Dermis blood vessel endothelial cell (primary cell): ENCODE results near the gene SORCS3. TPM values are rescaled to one million over a fixed set of nuclear protein-coding genes. Genes with fewer than 3 reads are reported as not detected.

Experiments
- DNase-seq: peaks from one replicate; pipeline ENCODE4 v3.0.0; 2010
- total RNA-seq: library from RNA; depleted of rRNA; stranded (reverse); fragments of >200 nt; gene quantifications from 2 replicates; pipeline ENCODE4 v1.2.3, GENCODE V29; 2014

Gene SORCS3
- total RNA-seq, 1 donor from 2014 or later = not detected

DNA sequence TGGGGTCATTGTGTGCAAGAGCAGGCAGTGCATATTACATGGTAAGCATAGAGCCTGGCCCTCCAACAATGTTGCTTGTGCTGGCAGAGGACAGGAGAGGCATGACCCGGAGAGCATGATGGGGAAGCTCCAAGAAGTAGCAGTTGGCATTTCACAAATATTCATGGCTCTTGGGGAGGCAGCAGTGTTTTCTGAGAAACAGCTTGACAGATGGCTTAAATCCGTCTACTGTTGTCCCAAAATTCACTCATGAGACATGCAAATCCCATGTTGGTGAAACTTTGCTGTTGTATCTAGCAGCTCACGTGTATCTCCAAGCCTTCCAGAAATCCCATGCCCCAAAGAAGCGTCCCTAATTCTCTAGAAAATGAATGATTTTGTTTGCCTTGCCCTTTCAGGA, 487.0 kb downstream of the SORCS3 start:
- no peak for DNase-seq

DNA sequence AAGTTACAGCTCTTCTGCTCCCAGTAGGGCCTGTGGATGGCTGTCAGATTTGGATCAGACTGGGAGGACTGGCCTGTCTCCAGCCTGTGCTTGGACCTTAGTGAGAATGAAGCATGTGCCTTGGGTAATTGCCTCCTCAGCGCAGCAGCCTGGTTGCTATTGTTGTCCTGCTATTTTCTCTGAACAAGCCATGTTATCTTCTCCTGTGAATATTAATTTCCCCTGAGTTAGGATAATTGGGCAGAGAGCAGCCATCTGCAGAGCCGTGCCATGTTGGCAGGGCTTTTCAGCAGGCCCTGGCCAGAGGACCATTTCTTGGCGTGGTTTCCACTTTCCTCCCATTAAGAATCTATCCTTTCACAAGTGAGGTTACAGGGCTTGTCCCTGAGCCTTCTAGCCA, 497.3 kb downstream of the SORCS3 start:
- no peak for DNase-seq

DNA sequence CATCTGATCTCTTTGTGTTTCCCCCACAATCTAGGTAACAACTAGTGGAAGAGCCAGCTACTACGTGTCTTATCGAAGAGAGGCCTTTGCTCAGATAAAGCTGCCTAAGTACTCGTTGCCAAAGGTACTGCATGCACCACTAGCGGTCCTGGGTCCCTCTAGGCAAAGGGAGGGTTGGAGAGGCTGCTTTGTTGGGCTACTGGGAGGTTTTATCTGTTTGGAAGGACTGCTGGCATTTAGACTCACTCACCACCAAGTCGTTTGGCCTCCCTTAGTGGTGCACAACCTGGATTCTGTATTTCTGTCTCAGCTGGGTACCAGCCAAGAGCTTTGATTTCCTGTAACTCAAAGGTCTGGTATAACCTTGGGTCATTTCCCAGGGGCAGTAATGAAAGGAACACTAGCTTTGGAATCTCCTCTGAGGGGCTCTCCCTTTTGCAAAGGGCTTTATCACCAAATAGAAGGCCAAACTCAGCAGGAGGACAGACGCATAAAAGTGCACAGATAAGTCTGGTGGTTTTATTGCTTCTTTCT, 498.3 kb downstream of the SORCS3 start:
- no peak for DNase-seq

DNA sequence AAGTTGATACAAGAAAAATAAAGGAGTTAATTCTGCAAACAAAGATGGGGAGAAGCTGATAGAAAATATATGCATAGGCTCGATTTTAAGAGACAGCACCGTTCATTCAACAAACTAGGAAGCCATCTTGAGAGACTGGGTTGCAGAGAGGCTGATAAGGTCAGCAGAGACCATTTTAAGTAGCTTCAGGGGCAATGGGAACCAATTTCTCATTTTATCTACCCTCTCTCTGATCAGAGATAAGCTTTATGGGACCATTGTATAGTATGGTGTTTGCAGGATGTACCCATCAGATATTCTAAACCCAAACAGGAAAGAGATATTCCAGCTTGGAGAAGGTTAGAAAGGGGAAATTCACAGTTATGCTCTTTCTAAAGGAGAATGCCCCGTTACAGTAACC, 499.5 kb downstream of the SORCS3 start:
- DNase-seq = no peak

DNA sequence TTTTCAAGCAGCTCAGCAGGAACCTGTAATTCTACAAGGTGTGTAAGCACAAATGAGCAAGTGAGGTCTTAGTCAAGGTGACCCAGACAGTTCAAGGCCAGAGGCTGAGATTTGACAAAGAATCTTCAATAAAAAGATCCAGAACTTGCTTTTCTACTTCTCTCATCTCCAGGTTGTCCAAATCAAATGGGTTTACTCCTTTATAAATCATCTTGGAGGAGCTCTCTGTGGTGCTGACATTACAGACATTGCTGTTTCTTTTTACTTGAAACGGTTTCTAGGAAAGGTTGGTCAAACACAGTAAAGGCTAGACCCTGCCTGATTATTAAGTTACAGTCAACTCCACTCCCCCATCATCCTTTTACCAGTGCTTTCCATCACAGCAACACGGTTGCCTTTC, 504.6 kb downstream of the SORCS3 start:
- no peak for DNase-seq

DNA sequence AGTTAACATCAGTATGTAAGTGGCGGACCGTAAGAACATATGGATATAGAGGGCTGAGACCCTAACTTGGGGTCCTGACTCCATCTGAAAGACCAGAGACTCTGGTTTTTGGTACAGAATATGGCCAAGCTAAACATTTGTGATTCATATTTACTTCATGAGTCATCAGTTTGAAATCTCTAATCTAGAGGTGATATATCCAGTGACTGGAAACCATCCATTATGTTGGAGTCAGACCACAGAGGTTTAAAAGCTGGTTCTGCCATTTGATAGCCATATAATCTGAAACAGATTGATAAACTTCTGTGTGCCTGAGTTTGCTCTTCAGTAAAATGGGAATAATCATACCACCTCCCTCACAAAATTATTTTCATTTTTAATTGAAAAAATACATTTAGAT, 505.3 kb downstream of the SORCS3 start:
- DNase-seq = no peak

DNA sequence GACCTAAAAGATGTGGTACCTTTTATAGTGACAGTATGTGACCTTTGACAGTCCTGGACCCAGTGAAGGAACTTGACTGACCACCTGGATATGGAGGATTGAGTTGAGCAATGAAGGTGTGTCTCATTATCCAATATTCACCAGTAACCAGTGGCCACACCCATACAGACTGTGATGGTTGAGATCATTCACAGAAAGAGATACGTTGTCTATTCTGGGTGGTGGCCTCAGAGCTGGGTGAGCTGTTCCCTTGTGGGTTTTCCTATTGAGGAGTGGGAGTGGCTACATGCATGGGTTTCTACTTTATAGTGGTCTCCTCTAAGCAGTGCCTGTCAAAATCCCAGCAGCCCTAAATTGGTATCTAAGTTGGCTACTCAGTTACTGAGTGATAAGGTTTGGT, 507.4 kb downstream of the SORCS3 start:
- no peak for DNase-seq

DNA sequence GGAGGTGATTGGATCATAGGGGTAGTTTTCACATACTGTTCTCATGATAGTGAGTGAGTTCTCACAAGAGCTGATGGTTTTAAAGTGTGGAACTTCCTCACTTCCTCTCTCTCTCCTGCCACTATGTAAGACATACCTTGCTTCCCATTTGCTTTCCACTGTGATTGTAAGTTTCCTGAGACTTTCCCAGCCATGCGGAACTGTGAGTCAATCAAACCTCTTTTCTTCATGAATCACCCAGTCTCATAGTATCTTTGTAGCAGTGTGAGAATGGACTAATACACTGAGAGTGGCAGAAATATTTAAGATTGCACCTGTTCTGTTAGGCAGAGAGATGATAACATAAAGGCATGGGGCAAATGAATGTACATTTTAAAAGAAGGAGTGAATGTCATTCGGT, 507.8 kb downstream of the SORCS3 start:
- no peak for DNase-seq

DNA sequence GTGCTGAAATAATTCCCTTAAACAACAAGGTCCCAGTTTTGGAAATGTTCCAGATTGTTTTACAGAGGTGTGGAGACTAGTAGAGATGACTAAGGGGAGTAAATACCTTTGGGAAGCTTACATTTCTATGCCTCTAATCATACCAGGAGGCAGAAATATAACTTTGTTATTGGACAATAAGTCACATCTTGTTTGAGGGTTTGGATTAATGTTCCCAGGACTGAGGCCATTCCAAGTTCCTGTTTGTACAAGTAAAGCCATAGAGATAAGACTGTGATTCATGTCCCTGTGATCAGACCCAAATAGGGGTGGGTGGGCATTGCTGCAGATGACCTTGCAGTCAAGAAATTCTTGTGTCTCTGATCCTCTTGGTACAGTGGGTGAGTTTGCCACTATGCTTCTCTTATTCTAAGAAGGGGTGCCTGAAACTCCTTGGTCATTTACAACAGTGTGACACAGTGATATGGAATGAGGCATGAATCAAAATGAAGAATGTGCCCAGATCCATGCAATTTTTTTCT, 508.3 kb downstream of the SORCS3 start:
- no peak for DNase-seq

DNA sequence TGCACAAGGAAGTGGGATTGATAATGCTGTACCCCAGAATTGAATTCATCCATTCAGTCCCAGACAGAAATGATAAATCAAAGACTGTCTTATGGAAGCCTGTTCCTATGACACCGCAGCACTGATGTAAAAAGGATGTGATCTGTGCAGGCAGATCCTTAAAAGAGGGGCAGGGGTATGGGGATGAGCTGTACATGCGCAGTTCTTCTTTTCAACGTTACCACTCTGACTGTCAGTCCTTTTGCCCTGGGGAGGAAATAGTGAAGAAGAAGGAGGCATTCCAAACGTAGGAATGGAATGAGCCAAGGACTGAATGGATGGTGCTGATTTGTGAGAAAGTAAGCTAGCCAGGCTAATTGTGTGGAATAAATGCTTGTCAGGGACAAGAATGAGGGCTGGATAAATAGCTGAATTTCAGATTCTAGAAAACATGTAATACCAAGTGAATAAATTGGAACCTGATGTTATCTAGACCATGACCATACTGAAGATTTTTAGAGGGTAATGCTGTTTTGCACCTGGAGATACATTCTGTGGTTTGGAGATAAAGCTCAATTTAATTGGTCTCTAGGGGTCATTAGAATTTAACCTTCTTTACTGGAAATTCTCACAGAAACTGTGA, 509.3 kb downstream of the SORCS3 start:
- DNase-seq = no peak

DNA sequence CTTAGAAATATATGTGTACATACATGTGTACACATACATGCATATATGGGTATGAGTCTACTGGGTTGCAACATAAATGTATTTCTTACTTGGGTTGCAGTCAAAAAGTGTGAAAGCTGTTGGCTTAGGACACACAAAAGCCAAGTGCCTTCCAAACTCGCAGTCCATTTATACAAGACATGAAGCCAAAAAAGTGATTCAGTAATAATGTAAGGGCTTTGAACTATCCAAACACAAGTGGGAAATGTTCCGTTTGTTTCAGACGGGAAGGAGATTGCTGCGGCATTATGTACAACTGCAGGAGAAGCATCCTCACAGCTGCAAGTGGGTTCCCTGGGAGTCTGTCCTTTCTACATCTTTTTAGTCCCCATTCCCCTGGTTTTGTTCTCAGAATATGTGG, 513.6 kb downstream of the SORCS3 start:
- no peak for DNase-seq

DNA sequence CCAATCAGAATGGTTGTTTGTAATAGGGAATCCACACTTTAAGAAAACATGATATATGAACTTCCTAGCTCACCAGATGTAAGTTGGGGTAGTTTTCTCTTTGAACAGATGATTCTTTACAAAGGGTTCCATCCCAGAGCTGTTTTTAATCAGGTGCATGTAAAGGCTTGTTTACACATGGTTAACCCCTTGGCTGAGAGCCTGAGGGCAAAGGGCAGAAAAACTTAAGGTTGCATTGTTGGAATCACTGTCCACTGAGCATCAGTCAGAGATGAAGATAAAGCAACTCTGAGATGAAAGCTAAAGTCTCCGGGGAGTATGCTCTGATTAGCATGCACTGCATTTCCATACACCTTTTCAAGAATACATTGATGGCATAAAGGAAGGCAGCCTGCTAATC, 518.2 kb downstream of the SORCS3 start:
- no peak for DNase-seq

DNA sequence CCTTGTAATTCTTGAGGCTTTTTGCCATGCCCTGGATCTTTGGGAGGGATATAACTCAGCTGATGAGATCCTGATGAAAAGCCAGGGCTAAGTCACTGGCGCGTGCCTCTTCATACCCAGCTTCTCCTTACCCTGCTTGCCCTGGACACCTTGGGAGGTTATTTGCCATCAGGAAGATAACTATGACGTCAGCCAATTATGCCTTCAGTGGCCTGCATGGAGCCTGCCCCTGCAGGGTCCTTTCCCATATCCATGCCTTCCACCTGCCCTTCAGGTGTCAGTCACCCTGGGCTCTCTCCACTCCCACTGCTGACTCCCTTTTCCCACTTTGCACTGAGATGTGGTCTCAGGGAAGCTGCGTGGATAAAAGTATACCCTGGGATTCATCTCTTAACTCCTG, 520.1 kb downstream of the SORCS3 start:
- DNase-seq = no peak

DNA sequence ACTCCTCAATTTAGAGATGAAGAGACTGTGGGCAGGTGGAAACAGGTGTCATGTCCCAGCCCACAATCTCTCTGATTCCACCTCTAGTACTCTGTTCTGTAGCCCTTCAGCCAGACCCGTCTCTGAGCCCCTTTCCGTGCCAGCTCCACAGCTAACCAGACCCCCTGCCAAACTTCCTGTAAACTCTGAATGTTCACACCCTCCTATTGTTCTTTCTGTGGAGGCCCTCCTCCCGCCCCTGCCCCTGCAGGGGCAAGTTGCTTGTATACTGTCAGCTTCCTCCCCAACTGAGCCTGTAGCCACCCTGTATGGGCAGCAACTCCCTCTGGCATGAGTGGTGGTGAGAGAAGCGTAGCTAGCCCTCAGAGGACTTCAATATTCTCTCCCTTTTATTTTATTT, 520.7 kb downstream of the SORCS3 start:
- no peak for DNase-seq

DNA sequence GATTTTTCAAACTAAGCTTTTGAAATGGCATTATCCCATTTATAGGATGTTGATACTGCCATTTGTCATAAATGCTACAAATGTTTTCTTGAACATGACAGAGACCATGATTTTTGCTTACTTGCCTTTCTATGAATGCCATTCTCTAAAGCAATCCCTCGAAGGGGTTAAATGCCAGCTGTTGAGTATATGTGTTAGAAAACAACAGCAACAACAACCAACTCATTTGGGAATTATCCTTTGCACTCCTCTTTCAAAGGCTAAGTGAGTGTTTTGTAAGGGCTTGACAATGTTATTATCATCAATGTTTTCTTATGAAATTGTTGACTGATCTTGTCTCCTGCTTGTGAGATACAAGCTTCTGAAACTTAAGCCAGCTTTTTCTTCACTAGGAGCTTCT, 529.4 kb downstream of the SORCS3 start:
- DNase-seq = no peak

DNA sequence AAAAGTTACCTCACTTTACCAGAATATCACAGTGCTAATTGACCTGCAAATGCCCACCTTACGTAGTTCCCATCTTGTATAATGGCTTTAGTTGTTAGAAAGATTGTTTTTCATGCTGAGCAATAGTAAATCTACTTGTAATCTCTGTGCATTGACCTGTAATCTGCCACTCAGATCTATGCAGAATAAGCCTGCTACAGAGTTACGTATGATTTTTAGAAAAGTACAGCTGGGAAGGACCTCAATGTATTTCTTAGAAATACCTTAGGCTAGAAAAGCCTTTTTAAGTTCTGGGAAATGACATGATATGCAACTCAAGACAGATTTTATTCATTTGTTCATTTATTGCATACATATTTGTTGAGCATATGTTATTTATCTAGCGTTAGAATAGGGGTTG, 530.9 kb downstream of the SORCS3 start:
- DNase-seq = no peak

DNA sequence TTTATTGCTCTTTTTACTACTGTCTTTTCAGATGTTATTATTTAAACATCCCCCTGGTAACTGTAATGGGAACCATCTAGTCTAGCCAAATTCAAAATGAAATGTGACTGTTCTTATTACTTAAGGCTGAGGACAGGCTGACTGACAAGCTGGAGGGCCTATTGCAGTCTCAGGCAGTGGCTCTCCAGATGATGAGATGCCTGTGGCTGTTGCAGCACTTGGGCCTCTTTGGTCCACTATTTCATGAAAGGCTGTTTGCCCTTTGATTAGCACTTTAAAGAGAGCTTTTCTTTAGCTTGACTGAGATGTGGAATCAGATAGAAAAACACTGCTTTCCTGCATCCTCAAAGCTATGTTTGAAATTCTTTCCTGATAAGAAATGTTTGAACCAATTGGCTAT, 540.5 kb downstream of the SORCS3 start:
- DNase-seq = no peak

DNA sequence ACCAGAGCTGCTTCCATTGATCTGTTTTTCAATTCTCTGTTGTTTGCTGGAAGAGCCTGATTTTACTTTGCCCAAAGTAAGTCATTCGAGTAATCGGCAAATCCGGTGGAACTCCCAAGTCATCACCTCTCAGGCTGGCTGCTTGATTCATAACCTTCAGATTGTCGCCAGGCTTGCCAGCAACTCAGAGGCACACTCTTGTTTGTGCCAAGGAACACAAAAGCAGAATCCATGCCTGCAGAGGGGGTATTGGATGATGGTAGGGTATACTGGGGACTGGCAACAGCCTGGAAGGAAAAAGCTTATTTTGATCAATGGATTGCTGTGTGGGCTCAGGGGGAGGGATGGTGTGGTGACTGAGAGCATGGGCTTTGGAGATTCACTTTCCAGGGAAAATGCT, 542.4 kb downstream of the SORCS3 start:
- DNase-seq = no peak

DNA sequence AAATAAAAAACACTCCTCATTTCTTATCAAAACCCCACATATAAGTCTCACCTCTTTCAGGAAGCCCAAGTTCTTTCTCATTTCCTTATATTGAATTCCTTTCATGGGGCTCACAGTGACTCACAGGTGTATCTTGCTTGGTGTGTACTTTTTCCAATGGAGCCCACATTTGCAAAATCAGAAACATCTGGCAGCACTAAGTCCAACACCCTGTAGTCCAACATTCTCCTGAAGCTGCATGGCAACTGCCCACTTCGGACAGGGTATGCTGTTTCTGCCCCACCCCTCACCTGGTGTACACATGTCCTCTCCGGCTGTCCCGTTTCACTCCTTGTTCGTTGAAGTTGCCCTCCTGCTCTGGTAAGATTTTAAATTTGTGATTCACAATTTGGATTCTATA, 544.1 kb downstream of the SORCS3 start:
- DNase-seq = no peak

DNA sequence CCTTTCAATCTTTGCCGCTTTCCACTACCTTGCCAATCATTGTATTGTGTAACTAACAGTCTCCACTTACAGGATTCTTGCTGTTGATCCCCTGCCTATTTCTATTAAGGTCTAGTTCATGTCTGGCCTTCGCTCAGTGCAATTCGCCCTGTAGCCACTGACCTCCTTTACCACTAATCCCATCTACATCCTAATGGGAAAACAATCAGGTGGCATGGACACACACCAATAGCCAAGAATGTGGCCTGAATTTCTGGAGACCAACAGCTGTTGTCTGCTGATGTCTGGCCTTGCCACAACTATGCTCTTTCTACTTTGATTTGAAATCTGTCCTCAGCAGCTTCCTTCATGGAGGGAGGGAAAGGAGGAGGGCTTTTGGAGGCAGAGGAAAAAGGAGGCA, 546.2 kb downstream of the SORCS3 start:
- DNase-seq = no peak

DNA sequence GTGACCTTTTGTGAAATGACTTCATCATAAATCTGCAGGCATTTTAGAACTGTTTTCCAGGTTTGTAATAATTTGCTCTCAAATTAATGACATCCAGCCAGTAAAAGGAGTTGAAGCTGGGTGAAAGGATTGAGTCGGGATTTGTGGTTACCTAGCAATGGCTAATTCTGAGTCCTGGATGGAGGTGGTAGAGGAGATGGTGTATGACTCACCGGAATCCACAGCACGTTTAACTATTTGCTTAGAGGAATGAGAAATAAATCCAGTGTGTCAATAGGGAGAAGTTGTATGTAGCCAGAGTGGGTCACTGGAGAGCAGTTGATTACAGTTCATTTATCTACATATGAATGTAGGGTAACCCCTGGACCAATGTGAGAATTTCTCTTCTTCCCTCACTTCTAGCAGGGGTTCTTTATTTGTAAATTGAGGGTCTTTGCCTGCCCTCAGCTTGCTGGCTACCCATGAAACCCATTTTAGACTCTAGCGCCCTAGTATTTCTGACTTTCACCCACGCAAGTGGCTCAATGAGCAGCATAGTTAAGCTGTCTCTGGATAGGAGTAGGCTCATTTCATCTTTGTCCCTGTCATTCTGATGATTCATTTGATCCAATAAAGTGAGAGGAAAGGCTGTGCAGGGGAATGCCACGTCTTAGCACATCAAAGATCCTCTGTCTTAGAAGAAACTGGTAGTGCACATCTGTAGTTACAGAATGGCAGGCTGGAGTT, 547.8 kb downstream of the SORCS3 start:
- no peak for DNase-seq

DNA sequence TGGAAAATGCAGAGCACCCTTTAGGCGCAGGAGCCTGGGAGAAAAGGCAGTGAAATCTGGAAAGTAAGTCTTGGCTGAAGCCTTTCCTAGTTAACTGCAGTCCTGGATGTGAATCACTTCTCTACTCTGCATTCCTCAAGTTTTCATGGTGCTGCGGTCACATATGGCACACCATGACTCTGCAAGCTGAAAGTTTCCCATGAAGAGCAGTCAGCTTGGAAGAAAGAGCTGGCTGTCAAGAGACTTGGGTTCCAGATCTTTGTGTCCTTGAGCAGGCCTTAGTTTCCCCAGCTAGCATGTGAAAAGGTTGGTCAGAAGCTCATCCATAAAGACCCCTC, 548.3 kb downstream of the SORCS3 start:
- DNase-seq = no peak

DNA sequence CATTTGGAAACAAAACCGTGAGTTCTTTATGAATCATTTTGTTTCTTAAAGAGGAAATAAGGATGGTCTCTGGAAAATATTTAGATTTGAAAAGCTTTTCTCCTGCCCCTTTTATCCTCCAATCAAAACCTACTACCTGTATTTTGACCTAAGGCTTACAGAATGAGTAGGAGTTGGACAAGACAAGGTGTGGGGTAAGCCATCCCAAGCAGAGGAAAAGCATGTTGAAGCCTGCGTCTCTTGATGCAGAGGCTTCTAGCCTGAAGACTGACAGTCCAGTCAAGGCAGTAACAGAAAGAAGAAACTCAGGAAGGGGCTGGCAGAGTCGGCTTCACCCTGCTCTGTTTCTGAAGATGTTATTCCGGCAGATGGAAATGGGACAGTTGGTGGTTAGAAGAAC, 551.1 kb downstream of the SORCS3 start:
- DNase-seq = no peak

DNA sequence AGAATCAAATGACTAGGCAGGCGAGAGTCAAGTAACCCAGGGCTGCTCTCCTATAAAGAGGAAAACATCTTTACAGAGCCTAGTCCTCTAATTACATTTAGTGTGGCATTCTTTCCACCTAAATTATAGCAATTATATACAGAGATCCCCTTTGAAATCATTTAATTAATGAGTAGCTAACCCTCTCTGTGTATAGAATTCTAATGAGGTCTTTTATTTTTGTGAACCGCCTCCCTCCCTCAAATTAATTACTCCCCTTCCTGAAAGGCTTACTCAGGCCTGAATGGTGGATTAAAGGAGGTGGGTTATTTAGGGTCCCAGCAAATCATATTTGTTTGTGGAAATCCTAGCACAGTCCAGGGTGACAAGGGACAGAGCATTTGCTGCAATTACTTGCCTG, 551.8 kb downstream of the SORCS3 start:
- no peak for DNase-seq

DNA sequence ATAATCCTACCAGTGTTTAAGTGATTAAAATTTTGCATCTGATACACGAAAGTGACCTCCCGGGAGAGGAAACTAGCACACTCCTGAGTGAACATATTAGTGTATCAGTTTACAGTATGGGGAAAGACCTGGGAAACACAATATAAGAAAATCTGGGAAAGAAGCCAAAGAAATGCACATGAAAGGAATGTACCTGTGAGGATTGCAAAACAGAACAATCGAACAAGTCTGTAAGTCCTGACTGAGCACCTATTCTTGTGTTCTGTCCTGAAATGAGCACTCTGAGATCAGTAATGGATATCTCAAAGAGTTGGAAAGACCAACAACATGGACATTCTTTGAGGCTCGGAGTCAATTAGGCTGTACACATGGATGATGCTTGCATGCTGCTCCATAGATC, 554.7 kb downstream of the SORCS3 start:
- DNase-seq = no peak
